Measurements from ENCODE around the gene KCNH4.

Gene KCNH4

DNA sequence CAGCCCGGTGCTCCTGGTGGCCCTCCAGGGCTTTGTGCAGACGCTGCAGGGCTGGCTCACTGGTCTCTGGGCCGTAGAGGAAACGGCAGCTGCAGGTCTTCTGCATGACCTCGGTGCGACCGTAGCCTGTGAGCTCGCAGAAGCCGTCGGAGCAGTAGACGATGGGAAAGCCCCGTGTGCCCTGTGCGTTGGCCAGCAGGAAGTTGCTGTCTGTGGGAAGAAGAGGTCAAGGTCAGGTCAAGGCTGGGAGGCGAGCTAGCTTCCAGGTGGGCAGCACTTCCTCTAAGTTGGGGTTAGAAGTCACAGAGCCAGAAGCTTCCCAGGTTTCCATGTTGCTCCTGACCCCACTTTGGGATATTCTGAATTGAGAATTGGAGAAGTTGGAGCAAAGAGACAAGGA, 2.1 kb downstream of the KCNH4 start:
- Mint-ChIP-seq H3K36me3 (no peaks in the 10 kb centered on the region), H3K9me3 (no peaks in the 10 kb centered on the region), H3K27me3 (peaks cover 84% of the 10 kb centered on the region), H3K4me3 (no peak overlapping the region), H3K27ac (no peak overlapping the region), H3K4me1 (peaks cover 49% of the 10 kb centered on the region)
- CTCF ChIA-PET: interaction anchor here (1.0 to 1.7 kb wide), 3 partner anchors 59 to 159 kb away, joined by 3 to 4 read pairs (median 3); partner anchors contain the start of gene NKIRAS2
- no peak for DNase-seq

DNA sequence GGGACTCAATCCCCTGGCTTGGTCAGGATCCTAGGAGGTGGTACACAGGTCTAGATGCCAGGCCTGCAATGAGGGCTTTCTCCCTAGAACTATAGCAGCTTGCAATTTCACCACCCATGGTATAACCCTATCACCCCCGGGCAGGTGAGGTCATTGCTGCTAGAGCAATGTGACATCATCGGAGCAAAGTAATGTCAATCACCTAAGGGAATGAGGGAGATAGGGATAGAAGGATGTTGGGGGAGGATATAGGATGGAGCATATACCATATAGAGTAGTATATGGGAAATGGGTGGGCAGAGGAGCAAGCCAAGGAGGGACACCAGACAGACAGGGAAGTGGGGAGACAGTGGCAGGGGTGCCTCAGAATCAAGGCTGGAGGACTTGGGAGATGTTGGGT, 3.3 kb downstream of the KCNH4 start:
- Mint-ChIP-seq H3K27me3 (peaks cover 83% of the 10 kb centered on the region), H3K4me3 (no peak overlapping the region), H3K27ac (no peak overlapping the region), H3K4me1 (peaks cover 38% of the 10 kb centered on the region), H3K9me3 (no peaks in the 10 kb centered on the region), H3K36me3 (no peaks in the 10 kb centered on the region)
- no peak for DNase-seq
- CTCF ChIA-PET: interaction anchor here (0.6 kb wide), 1 partner anchor 159 kb away, joined by 3 read pairs; no protein-coding TSS in a partner anchor

DNA sequence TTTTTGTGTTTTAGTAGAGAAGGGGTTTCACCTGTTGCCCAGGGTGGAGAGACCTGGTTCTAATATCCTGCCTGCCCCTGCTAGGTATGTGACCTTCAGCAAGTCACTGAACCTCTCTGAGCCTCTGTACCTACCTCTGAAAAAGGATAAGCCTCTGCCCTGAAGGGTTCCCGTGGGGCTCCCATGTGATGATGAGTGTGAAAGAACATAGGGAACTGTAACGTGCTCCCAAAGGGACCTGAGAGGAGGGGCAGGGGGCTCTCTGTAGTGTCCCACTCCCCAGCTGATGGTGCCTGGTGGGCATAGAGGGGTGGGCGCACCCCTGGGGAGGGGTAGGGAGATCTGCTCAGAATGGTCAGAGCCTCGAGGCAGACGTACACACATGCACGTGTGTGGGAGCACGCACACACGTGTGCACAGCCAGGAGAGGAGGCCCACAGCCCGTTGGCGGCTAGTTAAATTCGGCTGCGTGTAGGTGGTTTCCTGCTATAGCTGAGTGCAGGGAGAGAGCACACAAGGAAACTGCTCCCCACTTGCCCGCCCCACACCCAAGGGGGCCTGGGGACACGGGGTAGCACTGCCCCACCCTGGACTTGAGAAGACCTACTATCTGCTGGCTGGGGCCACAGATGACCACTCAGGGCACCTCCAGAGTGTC, 6.7 kb downstream of the KCNH4 start:
- Mint-ChIP-seq H3K4me1 (peaks cover 8% of the 10 kb centered on the region), H3K27ac (no peak overlapping the region), H3K27me3 (peaks cover 63% of the 10 kb centered on the region), H3K4me3 (no peak overlapping the region), H3K36me3 (no peaks in the 10 kb centered on the region), H3K9me3 (no peaks in the 10 kb centered on the region)
- no peak for DNase-seq
- CTCF ChIA-PET: no interaction called here

DNA sequence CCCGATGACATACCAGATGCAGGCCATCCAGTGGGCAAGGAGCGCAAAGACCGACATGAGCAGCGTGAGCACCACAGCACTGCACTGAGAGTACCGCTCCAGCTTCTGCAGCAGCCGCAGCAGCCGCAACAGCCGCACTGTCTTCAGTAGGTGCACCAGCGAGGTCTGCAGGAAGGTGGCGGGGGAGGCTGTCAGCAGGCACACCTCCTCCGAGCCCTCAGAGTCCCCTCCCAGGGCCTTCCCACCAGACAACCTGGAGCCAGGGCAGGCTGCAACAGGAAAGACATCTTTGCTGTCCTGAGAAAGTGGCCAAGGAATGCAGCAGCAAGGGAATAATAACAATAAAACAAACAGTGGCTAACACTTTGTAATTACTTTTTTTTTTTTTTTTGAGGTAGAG, 9.1 kb downstream of the KCNH4 start:
- H3K36me3 Mint-ChIP-seq: no peaks in the 10 kb centered on the region
- CTCF ChIA-PET: no interaction called here
- no peak overlapping the region for H3K27ac Mint-ChIP-seq
- no peak overlapping the region for H3K4me3 Mint-ChIP-seq
- H3K27me3 Mint-ChIP-seq: peaks cover 47% of the 10 kb centered on the region
- DNase-seq: no peak
- H3K4me1 Mint-ChIP-seq: peaks cover 2% of the 10 kb centered on the region
- no peaks in the 10 kb centered on the region for H3K9me3 Mint-ChIP-seq

DNA sequence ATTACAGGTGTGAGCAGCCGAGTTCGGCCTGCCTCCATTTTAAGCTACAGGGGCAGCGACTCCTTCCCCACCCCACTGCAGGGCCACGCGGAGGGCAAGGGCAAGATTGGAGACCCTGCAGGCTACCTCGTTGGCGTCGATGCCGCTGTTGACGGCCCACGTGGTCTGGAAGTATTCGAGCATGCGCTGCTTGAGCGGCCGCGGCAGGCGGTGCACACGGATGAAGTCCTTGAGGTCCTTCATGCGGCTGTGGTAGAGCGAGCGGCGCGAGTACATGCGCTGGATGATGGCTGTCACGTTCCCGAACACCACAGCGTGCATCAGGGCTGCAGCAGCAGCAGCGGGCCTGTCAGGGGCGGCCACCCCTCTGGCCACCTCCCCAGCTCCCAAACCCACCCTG, 11.6 kb downstream of the KCNH4 start:
- no peaks in the 10 kb centered on the region for H3K9me3 Mint-ChIP-seq

DNA sequence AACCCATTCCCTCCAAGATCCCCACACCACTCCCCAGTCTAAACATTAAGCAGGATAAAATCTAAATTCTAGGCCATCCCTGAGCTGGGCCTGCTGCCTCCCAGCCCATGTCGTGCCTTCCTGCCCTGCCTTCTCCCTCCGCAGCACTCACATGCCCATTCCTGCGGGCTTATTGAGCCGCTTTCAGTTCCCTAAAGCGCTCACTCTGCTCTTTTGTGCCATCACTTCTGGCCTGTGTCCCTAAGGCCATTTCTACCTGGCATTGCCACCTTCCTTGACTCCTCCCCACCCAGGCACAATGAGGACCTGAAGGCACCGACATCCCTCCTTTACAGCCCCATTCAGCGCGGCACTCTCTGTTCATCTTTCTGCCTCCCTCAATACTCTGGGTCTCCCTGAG, 13.1 kb downstream of the KCNH4 start:
- Mint-ChIP-seq H3K27me3 (peaks cover 18% of the 10 kb centered on the region), H3K9me3 (no peaks in the 10 kb centered on the region), H3K27ac (no peak overlapping the region), H3K4me1 (no peaks in the 10 kb centered on the region), H3K36me3 (no peaks in the 10 kb centered on the region), H3K4me3 (no peak overlapping the region)
- CTCF ChIA-PET: interaction anchor here (0.5 to 1.5 kb wide), 2 partner anchors 18 to 145 kb away, joined by 3 to 4 read pairs; no protein-coding TSS in a partner anchor
- DNase-seq: no peak

More for the DNA sequence above, 11.6 kb downstream of the KCNH4 start:
- H3K4me3 Mint-ChIP-seq: no peak overlapping the region
- DNase-seq: no peak
- no peaks in the 10 kb centered on the region for H3K36me3 Mint-ChIP-seq
- no peak overlapping the region for H3K27ac Mint-ChIP-seq
- CTCF ChIA-PET: interaction anchor here (1.5 kb wide), 1 partner anchor 143 kb away, joined by 3 read pairs; no protein-coding TSS in a partner anchor
- H3K4me1 Mint-ChIP-seq: peaks cover 1% of the 10 kb centered on the region
- peaks cover 31% of the 10 kb centered on the region for H3K27me3 Mint-ChIP-seq

DNA sequence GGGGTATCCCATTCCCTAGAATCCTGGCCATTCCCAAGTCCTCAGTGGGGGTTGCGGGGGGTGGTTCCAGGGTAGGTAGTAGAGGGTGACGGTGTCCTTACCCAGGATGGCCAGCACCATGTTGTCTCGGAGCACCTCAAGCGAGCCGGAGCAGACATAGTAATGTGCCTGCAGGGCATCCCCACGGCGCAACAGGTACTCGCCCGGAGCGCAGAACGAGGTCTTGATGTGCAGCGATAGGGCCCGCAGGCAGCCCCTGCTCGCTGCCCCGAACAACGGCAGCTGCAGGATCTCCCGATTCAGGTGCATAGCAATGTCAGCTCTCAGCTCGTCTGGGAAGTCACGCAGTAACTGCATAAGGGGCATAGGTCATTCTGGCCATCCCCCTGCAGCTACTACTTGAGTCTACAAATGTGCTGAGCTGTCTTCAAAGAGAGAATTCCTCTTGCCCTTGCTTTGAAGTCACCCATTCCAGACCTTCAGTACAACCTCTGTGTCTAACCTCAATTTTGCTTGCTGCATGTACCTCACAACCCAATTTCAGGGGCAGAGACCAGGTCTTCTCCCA, 14.7 kb downstream of the KCNH4 start:
- no peak for DNase-seq
- Mint-ChIP-seq H3K27ac (no peak overlapping the region), H3K9me3 (no peaks in the 10 kb centered on the region), H3K4me3 (no peak overlapping the region), H3K36me3 (no peaks in the 10 kb centered on the region), H3K27me3 (peaks cover 12% of the 10 kb centered on the region), H3K4me1 (no peaks in the 10 kb centered on the region)
- CTCF ChIA-PET: no interaction called here

DNA sequence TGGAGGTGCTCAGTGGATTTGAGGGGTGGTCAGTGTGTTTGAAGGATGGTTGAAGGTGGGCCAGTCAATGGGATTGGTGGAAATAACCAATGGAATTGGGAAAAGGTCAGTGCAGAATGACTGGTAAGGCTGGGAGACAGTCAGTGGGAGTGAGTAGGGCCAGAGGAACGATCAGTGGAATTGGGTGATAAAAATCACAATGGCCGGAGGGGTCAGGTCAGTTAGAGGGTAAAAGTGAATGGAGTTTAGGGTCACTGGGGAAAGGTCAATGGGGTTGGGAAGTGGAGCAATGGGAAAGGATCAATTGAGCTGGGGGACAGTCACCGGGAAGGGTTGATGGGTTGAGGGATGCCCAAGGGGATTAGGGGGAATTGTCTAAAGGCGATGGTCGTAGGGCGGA, 15.2 kb downstream of the KCNH4 start:
- H3K36me3 Mint-ChIP-seq: no peaks in the 10 kb centered on the region

DNA sequence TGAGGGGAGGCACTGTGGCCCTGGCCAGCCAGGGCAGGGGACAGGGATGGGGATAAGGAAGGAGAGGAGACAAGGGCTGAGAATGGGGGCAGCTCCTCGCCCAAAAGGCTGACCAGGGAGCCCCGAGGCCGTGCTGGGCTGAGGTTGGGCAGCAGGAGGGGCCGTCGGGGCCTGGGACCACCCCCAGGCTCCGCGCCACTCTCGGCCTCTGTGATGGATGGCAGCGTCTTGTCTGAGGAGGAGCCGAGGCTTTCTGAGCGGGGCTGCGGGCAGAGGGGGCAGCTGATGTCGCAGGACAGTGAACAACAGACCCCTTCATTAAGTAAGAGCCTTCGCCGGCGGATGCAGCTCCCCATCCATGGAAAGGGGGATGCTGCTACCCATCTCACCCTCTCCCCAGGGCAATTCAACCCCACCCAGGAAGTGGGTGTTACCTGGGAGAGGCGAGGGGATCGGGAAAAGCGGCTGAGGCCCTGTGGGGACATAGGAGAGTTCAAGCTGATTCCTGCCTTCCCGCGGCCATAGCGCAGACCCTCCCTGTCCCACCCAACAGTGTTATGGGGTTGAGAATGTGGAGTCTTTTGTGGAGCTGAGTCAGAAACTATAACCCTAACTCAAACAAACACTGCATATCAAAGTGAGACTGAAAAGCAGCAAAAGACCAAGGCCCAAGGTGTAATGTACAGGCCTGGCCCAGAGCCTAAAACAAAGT, 17.1 kb downstream of the KCNH4 start:
- Mint-ChIP-seq H3K27ac (no peak overlapping the region), H3K36me3 (no peaks in the 10 kb centered on the region), H3K4me1 (no peaks in the 10 kb centered on the region), H3K4me3 (no peak overlapping the region), H3K27me3 (peaks cover 3% of the 10 kb centered on the region), H3K9me3 (no peaks in the 10 kb centered on the region)
- no peak for DNase-seq
- CTCF ChIA-PET: interaction anchor here (0.5 to 1.8 kb wide), 4 partner anchors 18 to 147 kb away, joined by 3 to 6 read pairs (median 3); partner anchors contain the start of genes GHDC and KCNH4

More for the DNA sequence above, 15.2 kb downstream of the KCNH4 start:
- Mint-ChIP-seq H3K4me1 (no peaks in the 10 kb centered on the region), H3K27ac (no peak overlapping the region), H3K27me3 (peaks cover 6% of the 10 kb centered on the region), H3K9me3 (no peaks in the 10 kb centered on the region), H3K4me3 (no peak overlapping the region)
- CTCF ChIA-PET: no interaction called here
- DNase-seq: no peak

DNA sequence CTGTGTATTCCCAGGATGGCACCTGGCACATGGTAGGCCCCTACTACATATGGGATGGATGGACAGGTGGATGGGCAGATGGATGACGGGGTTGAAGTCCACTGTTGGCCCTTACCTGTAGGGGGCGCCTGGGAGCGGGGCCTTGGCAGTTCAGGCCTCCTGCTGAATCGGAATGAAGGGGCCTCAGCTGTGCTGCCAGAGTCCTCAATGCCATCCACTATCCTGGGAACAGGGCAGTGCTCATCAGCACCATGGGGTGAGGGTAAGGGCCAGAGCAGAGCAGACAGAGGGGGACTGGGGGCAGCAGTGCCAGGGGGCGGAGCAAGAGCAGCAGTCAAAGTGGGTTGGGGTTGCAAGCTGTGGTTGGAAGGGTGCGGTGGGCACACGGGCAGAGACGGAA, 17.8 kb downstream of the KCNH4 start:
- Mint-ChIP-seq H3K27ac (no peak overlapping the region), H3K36me3 (no peaks in the 10 kb centered on the region), H3K27me3 (peaks cover 2% of the 10 kb centered on the region), H3K4me1 (no peaks in the 10 kb centered on the region), H3K9me3 (no peaks in the 10 kb centered on the region), H3K4me3 (no peak overlapping the region)
- CTCF ChIA-PET: interaction anchor here (0.9 to 1.8 kb wide), 4 partner anchors 18 to 148 kb away, joined by 3 to 6 read pairs (median 3); partner anchors contain the start of genes GHDC and KCNH4
- peak; percentile 59 for DNase-seq

DNA sequence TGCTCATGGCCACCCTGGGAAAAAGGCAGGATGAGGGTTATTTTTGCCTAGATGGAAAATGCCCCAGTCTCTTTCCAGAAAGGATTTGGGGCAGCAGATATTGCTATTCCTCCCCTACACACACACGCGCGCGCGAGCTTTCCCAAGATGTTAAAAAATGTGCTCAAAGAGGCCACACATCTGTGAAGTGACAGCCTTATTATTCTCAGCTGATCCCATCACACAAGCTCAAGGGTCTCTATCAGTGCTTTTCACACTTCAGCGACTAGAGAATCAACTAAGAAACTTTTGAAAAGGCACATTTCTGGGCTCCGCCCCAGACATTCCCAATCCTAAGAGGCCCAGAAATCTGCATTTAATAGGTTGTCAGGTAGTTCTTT, 20.4 kb downstream of the KCNH4 start:
- Mint-ChIP-seq H3K4me3 (no peak overlapping the region), H3K9me3 (no peaks in the 10 kb centered on the region), H3K27ac (no peak overlapping the region), H3K27me3 (no peaks in the 10 kb centered on the region), H3K36me3 (no peaks in the 10 kb centered on the region), H3K4me1 (peaks cover 6% of the 10 kb centered on the region)
- no peak for DNase-seq
- CTCF ChIA-PET: no interaction called here

DNA sequence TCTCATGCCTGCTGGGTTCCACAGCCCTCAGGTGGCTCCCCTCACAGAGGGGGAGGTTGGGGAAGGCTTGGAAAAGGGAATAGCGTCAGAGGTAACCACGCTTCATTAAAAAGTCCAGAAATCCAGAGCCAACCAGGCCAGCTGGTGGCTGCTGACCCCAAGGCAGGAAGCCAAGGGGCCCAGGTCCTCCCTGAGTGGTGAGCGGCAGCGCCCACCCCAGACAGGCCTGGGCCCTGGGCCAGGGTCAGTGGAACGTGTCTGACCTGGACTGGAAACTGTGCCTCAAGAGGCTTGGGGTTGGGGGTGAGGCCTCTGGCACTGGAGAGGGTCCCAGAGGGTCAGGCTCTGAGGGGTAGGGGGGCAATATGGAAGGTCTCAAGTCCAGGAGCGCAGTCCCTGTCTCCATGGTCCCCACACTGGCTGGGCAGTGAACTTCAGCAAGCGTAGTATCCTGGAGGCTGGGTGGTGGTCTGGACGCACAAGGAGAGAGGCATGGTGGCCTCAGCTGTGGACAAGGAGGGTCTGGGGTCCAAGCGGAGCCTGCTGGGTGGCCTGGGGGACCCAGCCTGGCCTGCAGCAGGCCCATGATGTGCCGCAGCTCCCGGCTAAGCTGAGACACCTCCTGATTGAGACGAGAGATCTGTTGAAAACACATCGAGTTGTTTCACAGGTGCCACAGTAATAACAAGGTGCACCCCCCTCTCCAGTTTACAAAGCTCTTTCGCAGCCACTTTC, 21.0 kb downstream of the KCNH4 start:
- Mint-ChIP-seq H3K36me3 (no peaks in the 10 kb centered on the region), H3K27me3 (peaks cover 3% of the 10 kb centered on the region), H3K4me1 (peaks cover 11% of the 10 kb centered on the region), H3K9me3 (no peaks in the 10 kb centered on the region), H3K27ac (no peak overlapping the region), H3K4me3 (no peak overlapping the region)
- CTCF ChIA-PET: no interaction called here
- no peak for DNase-seq

DNA sequence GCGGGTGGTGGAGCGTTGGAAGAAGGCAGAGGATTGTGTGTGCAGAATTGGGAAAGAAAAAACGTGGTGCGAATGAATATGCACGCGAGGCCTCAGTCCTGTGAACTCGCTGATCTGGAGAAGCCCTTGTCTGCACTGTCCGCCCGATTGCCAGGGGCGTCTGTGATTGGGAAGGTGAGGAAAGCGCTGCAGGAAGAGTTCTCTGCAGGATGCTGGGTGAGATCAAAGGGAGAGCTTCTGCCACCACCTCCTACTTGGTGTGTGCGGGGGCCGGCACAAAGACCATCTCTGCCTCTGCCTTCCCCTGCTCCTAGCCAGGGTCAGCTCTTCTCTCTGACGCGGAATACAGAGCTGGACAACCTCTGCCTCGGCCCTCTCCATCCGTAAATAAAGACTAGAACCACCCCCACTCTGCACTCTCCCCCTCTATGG, 25.3 kb downstream of the KCNH4 start:
- CTCF ChIA-PET: interaction anchor here (0.7 to 1.1 kb wide), 2 partner anchors 26 to 191 kb away, joined by 3 to 4 read pairs; partner anchors contain the start of gene KCNH4
- H3K36me3 Mint-ChIP-seq: peaks cover 7% of the 10 kb centered on the region
- peak overlapping the region; percentile 81 for H3K27ac Mint-ChIP-seq

More for the DNA sequence above, 25.3 kb downstream of the KCNH4 start:
- peaks cover 39% of the 10 kb centered on the region for H3K4me1 Mint-ChIP-seq
- H3K27me3 Mint-ChIP-seq: peaks cover 5% of the 10 kb centered on the region
- H3K4me3 Mint-ChIP-seq: peak overlapping the region; percentile 79
- no peaks in the 10 kb centered on the region for H3K9me3 Mint-ChIP-seq
- no peak for DNase-seq

Data from activated naive CD4-positive, alpha-beta T cell treated with anti-CD3 and anti-CD28 coated beads, Interleukin-2, amount 10 ng/mL, durations not matched to agents 7 days and 5 days (primary cell).